Amygdala (tissue), 56 donors: ENCODE data around the gene CHRNA4.
A peak's percentile ranks its signal among the peaks of the same experiment; 100 is the strongest.
"Not testable (repeated sequence)": the region's sequence is repeated elsewhere in the genome, so short reads cannot be mapped to it uniquely, and the experiment has no call there.

Experiments
- DNase-seq, 56 donors: peaks; one replicate each; lab custom pipeline; 2025; lab: John Stamatoyannopoulos, UW

CHRNA4 gene

DNA sequence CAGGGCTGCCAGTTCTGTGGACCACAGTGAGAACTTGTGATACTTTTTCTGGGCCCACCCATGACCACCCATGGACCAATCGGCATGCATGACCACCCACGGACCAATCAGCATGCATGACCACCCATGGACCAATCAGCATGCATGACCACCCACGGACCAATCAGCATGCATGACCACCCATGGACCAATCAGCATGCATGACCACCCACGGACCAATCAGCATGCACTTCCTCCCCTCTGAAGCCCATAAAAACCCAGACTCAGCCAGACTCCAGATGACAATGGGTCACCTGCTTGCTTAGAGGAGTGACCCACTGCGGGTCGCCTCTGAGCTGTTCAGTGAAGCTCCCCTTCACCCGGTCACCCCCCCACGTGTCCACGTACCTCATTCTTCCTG, 18.7 kb upstream of the CHRNA4 start:
- DNase-seq, result not testable (repeated sequence)

DNA sequence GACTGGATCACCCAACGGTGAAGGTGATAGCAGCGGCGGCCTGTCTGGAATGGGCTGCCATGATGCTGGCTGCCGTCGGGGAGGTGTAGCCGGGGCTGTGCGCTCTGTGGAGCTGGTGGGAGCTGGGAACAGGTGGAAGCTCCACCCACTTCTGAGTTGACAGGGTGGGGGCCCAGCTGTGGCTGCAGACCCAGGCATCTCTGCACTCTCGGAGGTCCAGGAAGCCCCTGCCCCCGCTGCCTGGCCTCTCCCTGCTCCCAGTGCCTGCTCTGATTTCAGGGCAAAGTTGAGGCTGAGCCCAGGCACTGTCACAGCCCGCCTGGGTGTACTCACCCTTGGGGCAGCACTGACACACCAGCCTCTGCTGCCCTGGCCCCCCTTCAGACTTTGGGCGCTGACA, 18.1 kb upstream of the CHRNA4 start:
- no peak for DNase-seq

DNA sequence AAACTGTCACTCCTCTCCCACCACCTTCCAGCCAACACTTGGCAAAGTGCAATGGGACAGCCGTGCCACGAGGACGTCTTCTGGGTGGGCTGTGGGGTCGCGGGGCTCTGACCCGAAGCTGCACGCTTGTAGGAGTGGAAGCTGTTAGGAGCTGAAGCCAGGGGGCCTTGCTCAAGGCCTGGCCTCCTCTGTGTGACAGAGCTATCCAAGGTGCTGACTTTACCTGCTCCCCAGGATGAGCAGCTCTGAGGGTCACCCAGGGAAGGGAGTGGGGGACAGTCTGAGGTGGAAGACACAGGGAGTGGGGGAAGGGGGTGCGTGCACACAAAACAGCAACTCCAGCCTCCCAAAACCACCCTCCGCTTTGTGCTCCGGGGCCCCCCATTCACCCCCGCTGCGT, 17.5 kb upstream of the CHRNA4 start:
- no peak for DNase-seq

DNA sequence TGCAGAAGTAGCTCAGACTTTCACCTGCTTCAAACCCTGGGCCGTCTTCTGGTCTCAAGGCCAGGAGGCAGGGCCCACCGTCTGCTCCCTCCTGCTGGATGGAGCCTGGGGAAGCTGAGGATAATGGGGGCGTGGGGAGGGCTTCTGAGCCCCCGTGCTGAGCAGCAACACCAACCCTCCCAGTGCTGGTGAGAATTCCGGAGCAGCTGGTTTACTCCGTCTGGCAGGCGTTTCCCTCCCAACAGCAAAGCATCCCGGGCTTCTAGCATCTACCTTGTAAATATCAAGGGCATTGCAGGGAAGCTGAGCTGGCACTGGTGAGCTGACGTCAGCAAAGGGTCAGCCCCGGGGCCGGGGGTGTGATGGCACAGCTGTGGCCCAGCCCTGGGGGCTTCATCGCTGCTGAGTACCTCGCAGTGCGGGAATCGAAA, 16.8 kb upstream of the CHRNA4 start:
- DNase-seq, result peak in 1 of 56 donors; percentile 31

DNA sequence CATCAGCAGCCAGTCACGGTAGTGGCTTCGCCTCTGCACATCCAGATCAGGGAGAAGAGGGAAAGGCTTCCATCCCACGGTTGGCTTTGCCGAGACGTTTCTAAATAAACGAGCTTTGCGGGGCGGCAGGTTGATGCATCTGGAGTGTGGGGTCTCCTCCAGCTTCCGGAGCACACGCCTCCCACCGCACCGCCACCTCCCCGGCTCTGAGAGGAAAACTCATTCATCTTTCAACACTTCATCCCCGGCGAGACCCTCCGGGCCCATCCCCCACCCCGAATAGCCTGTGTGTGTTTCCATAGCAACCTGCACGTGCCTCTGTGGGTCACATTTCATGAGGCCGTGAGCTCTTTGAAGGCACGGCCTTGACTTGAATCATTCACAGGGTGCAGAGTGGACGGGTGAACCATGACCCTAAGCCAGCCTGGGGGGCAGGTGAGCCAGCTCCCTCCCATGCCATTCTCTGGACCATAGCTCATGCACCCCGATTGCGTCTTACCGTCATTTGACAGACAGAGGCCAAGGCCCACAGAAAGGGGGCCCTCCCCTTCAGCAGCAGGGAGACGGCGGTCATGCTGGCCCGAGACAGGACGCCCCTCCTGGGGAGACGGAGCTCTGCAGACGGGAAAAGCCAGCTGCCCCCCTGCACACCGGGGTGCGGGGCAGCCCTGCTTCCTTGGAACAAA, 16.2 kb upstream of the CHRNA4 start:
- DNase-seq, result peak in 1 of 56 donors; percentile 29

GRCh38 chr20:63376283-63377250, 15.4 kb upstream of the CHRNA4 start:
- no peak for DNase-seq

DNA sequence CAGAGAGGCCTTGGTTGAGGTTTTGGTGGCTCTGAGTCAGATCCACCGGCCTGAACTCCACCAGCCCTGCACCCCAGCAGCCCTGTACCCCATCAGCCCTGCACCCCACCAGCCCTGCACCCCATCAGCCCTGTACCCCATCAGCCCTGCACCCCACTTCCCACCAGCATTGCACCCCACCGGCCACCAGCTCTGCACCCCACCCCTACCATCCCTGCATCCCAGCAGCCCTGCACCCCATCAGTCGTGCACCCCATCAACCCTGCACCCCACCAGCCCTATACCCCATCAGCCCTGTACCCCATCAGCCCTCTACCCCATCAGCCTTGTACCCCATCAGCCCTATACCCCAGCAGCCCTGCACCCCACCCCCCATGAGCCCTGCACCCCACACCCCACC, 14.3 kb upstream of the CHRNA4 start:
- no peak for DNase-seq

- no peak for DNase-seq
Observed at GRCh38 chr20:63374504-63374903, 13.4 kb upstream of the CHRNA4 start.

GRCh38 chr20:63373996-63374395, 12.8 kb upstream of the CHRNA4 start:
- DNase-seq, result no peak

- DNase-seq, result no peak
Observed at GRCh38 chr20:63372971-63373885, 12.1 kb upstream of the CHRNA4 start.

DNA sequence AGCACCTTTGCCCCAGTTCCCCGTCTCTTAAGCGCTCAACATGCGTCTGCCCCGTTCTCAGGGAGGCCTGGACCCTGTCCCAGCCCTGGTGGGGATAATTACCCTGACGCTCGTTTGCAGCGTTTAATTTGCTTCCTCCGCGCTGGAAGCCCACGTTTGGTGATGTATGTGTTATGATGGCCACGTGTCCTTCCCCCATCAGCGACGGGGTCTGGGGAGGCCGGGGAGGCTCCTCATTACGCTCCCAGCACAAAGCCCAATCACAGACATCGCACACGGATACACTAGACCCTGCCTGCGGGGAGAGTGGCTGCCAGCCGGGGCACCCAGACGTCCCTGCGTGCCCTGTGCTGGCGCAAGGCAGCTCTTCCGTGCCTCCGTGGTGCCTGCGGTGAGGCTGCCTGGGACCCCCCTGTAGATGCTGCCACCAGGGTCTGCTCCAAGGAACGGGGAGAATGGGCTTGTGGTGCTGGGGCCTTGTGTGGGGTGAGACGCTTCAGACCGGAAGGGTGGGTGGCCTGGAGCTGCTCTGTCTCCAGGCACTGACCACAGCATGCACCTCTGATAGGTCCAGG, 10.2 kb upstream of the CHRNA4 start:
- DNase-seq, result peak in 8 of 56 donors; percentile 22 to 72 (median 41)

DNA sequence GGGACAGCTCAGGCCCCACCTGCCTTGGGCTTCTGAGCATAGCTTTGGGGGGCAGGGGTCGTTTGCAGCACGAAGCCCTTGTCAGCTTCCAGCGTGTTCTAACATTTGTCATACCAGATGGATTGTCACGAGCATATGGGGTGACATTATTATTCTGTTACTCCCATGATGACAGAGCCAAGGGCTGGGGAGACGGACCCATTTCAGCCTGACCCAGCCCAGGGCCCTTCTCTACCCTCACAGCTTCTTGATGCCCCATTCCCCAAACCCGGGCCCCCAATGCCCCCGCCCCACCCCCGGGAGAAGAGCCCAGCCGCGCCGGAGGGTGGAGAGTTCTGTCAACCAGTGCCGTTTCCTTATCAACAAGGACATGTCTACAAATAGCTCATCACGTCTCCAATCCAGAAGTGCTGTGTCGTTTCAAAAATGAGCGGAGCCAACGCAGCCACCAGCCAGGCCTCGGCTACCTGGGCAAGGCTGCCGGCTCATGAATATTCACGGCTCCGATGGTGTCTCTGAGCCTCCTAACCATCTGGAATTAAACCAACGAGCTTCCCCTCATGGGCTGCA, 9.6 kb upstream of the CHRNA4 start:
- DNase-seq, result peak in 7 of 56 donors; percentile 15 to 56 (median 35)

DNA sequence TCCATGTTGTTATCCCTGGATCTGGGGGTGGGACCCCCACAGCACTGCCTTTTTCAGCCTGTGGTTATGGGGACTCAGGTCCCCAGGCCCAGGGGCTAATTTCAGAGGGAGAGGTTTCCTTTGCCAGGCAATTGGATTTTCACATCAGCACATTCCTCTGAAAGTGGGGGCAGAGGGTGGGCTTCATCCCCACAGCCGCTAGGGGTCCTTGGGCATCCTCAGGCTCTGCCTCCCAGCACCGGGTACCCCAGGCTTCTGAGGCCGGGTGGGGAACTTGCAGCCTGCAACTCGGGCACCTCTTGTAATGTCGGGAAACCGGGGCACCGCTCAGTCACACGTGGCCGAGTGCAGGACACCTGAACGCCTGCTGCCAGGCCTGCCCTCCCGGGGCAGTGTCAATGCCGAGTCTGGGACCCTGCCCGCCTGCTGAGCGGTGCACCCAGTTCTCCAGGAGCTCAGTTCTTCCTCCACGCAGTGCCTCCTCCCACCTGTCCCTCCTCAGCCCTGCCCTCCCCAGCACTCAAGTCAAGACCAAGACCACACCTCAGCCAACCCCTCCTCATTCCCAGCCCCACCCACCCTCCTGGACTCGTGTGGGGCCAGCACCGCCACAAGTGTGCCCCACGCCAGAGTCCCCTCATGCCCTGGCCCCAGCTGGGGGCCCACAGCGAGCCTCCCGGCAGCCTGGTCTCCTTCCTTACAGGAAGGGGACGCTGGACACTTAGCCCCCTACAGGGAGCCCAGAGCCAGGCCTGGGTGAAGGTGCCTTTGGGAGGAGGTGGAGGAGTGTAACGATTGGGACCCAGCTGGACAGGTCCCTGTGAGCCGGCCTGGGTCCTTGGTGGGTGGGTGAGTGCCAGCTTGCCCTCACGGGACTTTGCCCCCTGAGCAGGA, 8.8 kb upstream of the CHRNA4 start:
- no peak for DNase-seq

DNA sequence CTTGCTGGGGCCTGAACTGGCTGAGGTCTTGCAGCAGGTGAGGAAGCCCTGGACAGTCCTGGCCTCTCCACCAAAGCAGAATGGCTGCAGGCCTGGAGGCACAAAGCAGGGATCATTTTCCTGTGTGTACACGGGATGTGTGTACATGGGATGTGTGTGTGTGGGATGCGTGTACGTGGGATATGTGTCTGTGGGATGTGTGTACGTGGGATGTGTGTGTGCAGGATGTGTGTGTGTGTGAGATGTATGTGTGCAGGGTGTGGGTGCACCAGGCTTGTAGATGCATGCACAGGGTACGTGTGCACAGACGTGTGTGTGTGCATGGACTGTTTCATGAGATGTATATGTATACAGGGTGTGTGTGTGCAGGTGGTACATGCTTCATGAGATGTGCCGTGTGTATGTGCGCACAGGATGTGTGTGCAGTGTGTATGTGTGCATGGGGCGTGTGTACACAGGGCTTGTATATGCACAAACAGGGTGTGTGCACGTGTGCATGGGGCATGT, 7.9 kb upstream of the CHRNA4 start:
- no peak for DNase-seq

DNA sequence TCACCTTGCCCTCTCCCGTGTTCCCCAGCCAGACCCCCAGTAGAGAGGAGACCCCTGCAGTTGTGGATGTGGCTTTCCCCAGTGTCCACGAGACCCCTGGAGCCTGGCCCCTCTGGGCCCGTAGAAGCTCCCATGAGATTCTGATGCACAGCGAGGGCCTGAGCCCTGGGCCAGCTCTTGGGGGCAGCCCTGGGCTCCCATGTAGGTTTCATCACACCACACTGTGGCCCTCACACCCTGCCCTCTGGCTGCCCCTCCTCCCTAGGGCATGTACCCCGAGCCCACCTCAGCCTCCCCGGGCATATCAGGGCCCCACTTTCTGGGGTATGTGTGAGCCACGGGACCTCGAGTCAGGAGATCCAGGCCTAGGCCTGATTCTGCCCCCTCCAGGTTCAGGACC, 7.0 kb upstream of the CHRNA4 start:
- DNase-seq, result no peak

DNA sequence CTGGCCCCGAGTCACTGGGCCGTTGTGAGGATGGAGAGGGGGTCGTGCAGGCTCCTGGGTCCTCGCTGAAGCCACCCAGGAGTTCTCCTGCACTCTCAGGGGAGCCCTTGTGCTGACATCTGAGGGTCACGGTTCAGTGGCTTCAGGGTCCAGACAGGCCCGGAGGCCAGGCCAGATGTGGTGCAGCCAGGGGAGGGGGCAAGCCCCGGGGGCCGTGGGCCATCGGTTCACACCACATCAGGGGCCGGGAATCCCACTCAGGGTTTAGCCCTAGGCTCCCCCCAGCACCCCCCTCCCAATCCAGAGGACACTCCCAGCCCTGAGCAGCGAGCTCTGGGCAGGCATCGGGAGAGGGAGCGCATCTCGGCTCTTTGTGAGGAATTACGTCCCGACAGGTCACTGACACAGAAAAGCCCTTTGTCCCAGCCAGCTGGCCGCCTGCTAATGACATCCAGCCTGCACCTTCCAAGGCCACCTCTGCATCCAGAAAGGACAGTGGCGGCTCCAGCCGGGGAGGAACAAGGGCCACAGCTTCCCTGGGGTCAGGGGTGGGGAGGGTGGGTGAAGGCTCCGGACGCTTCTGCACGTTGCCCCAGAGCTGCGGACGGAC, 6.4 kb upstream of the CHRNA4 start:
- DNase-seq, result no peak

- DNase-seq, result no peak
Observed at GRCh38 chr20:63366390-63367365, 5.5 kb upstream of the CHRNA4 start.
